Neural progenitor cell (in vitro differentiated cells): ENCODE results near the gene EPHB4.

ENCODE experiments used
- CTCF ChIP-seq: fragments of 200-600 bp; sonication (generic); IDR thresholded peaks from 2 replicates; pipeline ENCODE4 v1.5.1; 2017; ENCODE audit warnings: antibody characterized with exemption, mild to moderate bottlenecking
- EZH2 ChIP-seq: fragments of 200-600 bp; sonication (generic); IDR thresholded peaks from 2 replicates; pipeline ENCODE4 v1.6.1; 2017; ENCODE audit warnings: antibody characterized with exemption, mild to moderate bottlenecking, moderate library complexity

GRCh38 chr7:100786323-100786722, 41.0 kb downstream of the EPHB4 start:
- TF ChIP-seq CTCF (no peak), EZH2 (no peak)
